GM12875 (cell line): ENCODE results near the gene BMPER.
A peak's percentile ranks its signal among the peaks of the same experiment; 100 is the strongest.
"Not testable (repeated sequence)": the region's sequence is repeated elsewhere in the genome, so short reads cannot be mapped to it uniquely, and the experiment has no call there.

Experiments used
- H3K4me3 ChIP-seq: one replicate; pipeline ENCODE4 v1.5.1; 2011; ENCODE audit warnings: low read depth, low read length, control low read depth
- TF ChIP-seq, protein P1 (sequence below): IDR thresholded peaks from 2 replicates; pipeline ENCODE4 v1.5.1; 2011; ENCODE audit warnings: low read depth, mild to moderate bottlenecking, control low read depth, inconsistent platforms, low read length, moderate library complexity, borderline replicate concordance; ENCODE audit not compliant: insufficient read depth

The BMPER gene

DNA sequence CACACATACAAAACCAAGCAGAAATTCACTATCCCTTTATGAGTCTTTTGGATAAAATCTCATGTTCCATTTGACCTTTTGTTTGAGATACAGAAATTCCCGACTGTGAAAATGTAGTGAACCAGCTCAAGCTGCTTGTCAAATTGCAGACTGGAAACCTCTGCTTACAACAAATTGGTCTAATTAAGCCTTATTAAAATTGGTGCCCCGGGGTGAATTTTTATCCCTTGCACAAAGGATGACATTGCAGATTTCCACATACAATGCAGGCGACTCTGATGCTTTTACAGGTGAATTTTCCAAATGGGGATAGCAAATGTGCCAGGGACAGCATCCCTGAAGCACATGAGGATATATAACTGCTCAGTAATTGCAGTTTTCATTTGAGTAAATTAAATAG lies 257.3 kb downstream of the BMPER start:
- TF ChIP-seq, protein P1, sequence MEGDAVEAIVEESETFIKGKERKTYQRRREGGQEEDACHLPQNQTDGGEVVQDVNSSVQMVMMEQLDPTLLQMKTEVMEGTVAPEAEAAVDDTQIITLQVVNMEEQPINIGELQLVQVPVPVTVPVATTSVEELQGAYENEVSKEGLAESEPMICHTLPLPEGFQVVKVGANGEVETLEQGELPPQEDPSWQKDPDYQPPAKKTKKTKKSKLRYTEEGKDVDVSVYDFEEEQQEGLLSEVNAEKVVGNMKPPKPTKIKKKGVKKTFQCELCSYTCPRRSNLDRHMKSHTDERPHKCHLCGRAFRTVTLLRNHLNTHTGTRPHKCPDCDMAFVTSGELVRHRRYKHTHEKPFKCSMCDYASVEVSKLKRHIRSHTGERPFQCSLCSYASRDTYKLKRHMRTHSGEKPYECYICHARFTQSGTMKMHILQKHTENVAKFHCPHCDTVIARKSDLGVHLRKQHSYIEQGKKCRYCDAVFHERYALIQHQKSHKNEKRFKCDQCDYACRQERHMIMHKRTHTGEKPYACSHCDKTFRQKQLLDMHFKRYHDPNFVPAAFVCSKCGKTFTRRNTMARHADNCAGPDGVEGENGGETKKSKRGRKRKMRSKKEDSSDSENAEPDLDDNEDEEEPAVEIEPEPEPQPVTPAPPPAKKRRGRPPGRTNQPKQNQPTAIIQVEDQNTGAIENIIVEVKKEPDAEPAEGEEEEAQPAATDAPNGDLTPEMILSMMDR, result no peak
- no peak overlapping the region for H3K4me3 ChIP-seq

GRCh38 chr7:34163956-34164355 lies 258.6 kb downstream of the BMPER start:
- TF ChIP-seq, protein P1, result no peak
- no peak overlapping the region for H3K4me3 ChIP-seq

DNA sequence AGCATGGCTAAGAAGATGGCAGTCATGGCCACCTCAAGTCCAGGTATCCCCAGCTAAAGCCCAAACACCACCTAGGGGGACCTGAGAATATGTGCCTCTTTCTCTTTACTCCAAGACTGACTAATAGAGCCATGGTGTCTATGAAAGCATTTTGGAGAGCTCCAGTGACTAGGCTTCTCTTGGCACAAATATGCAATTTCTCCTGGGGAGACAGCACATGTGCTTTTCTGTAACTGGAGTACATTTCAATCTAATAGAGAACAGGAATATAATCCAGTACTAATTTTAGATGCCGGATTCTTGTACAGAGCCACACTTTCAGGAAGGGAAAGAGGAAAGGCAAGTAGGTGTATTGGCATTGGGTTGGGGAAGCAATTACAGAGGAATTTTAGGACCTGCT lies 260.1 kb downstream of the BMPER start:
- H3K4me3 ChIP-seq, result no peak overlapping the region

DNA sequence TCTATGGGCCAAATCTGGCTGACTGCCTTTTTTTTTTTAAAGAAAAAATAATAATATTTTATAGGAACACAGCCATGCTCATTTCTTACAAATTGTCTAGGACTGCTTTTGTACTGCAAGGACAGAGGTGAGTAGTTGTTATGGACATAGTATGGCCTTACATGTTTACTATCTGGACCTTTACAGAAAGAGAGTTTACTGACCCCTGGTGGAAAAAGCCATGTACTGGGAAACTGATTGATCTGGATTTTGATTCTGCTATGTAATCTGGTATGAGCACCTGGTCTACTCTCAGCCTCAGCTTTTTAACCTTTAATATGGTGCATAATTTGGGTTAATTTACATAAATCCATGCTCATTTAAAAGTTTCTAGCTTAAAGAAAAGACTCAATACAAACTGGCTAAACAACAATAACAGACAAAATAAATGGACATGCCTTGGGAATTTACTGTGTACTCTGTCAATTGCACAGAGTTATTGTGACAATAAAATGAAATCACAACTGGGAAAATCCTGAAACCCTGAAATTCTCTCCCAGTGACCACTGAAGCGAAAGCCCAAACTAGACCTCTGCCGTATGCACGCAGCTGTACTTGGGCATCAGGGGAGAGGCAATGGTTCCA lies 260.7 kb downstream of the BMPER start:
- H3K4me3 ChIP-seq, result no peak overlapping the region
- TF ChIP-seq, protein P1, result peak; percentile 33; the same call in 1 of the 2 replicates

More for the DNA sequence above, 260.1 kb downstream of the BMPER start:
- TF ChIP-seq, protein P1, result no peak

- TF ChIP-seq, protein P1, result no peak
- H3K4me3 ChIP-seq, result no peak overlapping the region
Observed at GRCh38 chr7:34168013-34168412, 262.7 kb downstream of the BMPER start.

- not testable (repeated sequence) for H3K4me3 ChIP-seq
Observed at GRCh38 chr7:34174688-34175616, 269.6 kb downstream of the BMPER start.

GRCh38 chr7:34175837-34176236 lies 270.5 kb downstream of the BMPER start:
- TF ChIP-seq, protein P1, result no peak
- no peak overlapping the region for H3K4me3 ChIP-seq
